ENCODE results near the gene PLXNA2. TPM values are rescaled to one million over a fixed set of nuclear protein-coding genes. Genes with fewer than 3 reads are reported as not detected.

The PLXNA2 gene
- total RNA-seq, 1 donor from 2014 or later, result 37.9 TPM

DNA sequence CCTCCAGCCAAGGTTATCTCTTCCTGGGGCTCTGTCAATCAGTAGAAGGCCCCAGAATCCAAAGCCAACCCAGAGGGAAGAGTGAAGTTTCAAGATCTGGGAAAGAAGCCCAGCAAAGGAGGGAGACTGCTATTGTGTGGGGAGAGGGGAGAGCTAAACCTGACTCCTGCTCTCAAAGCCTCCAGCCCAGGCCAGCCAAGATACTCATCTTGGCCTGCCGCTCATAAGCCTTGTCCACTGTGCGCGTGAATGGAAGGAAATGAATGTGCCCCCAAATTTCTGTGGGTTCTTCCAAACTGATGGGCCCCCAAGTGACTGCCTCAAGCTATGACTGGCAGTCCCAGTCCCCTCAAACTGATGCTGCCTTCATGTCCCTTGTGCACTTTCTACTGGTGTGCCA is 2.0 kb downstream of the PLXNA2 start:
- FAIRE-seq (no peak), DNase-seq (ENCODE audit: low spot score in 2 of 2) (no peak)

DNA sequence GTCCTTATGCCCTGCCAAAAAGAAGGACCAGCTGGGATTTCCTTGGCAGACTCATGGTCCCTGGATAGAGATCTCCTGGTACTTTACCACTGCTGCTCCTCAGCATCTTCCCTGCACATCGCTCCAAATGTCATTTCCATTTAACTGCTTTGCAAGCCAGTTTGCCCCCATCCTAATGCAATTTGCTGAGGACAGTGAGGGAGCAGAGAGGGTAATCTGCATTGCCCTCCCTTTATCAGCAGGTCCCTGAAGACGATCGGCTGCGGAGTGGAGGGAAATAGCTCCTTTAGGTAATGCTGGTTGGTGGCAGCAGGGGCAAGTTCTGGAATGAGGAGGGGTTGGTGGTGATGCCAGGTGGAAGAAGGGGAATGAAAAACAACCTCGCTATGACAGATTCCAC is 2.7 kb downstream of the PLXNA2 start:
- FAIRE-seq, result no peak

DNA sequence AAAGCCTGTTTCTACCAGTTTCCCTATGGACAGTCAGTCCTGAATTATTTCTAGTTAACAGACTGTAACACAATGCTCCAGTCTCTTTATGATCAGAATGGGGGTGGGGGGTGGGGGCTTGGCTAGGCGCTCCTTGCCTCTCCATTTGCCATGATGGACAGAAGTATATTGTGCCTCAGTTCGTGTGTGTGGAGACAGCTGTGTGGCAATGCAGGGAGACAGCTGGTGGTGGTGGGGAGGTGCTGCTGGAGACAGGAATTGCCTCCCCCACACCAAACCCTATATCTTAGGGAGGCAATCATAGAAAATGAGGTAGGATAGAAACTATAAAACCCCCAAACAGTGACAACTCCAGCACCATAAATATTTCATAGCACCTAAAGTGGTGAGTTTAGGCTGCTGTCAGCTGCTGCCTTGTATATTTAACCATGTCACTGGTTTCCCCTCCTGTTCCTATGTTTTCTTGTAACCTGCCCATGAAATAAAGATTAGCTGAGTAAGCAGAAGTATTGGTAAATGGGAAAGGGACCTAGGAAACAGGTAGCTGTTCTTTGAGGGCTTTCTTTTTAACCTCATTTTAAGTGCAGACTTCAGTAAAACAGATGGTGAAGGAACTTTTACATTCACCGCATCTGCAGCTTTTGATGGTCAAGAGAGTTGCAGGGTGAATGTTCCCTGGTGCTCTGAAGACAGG is 3.4 kb downstream of the PLXNA2 start:
- DNase-seq (ENCODE audit: low spot score in 2 of 2) (no peak), FAIRE-seq (no peak)

More for the DNA sequence above, 2.7 kb downstream of the PLXNA2 start:
- DNase-seq (ENCODE audit: low spot score in 2 of 2), result no peak

DNA sequence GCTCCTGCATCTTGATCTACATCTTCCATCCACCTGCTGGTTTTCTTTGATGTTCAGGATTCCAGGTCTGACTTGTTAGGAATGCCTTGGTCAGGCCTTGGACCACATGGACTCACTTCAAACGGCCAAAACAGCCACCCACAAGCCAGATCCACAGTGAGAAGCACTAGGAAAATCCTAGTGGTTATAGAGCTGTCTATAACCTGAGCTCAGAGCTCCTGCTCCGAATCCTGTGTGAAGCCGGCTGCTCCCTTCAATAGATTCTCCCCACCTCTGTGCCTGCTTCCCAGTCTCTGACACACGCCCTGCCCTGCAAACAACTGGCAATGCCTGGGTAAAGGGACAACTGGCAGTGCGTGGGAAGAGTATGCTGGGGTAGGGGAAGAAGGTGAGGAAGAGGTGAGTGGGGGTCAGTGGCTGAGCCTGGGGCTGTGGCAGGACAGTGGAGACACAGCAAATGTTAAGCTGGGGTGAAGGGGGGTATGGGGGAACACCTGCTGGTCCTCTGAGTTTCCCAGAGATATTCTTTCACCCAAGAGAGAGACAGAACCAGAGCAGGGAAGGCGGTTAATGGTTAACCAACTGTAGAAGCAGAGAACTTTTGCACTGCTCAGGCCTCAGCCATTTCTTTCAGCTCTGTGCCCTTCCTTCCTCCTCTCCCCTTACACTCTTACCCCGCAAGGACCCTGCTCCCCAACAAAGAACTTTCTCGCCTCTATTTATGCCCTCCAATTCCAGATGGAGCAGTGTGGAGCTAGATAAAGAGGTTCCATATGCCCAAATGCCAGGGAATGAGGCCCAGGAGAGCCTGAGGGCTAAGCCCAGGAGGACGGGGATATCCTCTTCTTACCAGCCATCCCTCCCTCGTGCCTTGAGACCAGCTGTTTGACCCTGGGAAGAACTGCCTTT is 4.5 kb downstream of the PLXNA2 start:
- DNase-seq (ENCODE audit: low spot score in 2 of 2) (no peak), FAIRE-seq (no peak)

DNA sequence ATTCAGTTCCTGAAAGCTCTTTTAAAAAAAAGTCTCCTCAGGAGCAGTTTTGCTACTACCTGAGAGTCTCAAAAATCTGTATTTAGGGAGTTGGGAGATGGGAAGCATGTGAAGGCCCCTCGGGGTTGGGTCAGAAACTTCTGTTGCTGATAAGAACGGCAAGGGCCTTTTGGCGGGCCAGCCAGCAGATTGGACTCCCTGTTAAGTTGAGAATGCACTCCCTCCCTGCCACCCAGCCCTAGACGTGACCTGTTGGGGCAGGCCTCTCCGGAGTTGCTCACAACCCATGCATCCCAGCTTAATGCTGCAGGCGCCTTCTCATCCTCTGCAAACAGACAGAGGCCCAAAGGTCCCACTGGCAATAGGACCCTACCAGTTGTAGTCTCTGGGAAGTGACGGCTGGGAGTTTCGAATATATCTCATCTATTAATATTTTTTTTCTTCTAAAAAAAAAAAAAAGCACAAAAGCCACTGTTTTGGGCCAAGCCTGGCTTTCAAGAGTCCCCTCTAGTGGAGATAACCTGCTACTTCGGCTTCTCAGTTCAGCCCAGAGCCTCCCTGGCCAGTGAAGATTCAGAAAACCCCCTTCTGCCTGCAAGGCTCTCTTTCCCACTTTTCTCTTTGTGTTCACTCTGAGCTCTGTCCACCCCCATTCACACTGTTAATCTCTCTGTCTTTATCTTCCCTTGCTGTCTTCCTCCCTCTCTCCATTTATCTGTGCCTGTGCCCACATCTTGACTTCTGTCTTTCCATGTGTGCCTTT is 5.3 kb downstream of the PLXNA2 start:
- DNase-seq (ENCODE audit: low spot score in 2 of 2) (no peak), FAIRE-seq (no peak)

DNA sequence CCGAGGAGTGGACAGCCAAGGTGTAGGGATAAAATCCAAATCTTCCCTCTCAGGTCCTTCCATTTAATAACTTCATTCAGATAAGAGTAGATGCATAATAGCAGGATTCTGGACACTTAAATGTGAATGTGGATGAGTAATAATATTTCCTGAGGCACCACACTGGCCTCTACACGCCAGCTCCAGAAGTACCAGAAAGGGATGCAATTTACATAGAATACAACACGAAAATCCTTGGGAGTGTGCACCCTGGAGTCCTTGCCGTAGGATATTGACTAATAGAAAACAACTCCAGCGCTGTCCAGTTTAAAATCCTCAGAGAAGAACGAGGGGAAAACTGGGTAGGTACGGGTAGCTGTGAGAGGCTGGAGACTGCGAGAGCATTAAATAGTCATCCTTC is 6.9 kb downstream of the PLXNA2 start:
- FAIRE-seq (no peak), DNase-seq (ENCODE audit: low spot score in 2 of 2) (no peak)

DNA sequence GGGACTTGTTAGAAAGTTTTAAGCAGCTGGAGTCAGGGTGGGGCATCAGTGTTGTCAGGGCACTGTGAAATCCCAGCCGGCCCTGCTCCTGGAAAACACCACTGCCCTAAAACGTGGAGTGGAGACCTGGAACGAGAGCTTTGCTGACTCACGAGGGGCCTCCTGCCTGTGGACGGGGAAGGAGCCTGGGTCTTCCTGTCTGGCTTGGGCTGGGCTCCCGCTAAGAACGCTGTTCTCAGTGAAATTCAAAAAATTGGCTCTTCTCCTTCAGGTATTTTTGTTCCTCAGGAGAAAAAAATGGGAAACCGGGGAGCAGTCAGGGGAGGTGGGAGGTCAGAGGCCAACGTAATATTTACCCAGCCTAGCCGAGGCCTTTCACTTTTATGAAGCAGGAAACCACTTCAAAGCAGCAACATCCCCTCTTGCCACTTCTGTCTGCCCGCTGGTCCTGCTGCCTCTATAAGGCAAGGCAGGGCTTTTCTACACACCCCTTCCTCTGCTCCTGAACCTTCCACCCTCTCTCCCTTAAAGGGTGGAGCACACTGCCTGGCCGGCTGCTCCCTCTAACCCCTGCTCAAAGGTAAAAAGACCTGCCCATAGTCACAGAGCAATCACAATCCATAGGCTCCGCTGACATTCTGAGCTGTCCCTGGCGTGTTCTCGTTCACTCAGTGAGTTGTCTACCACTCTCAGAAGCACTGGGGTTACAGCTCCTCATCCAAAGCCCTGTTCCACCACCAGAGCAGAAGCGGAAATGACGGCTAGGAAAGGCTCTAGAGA is 8.0 kb downstream of the PLXNA2 start:
- DNase-seq (ENCODE audit: low spot score in 2 of 2) (no peak), FAIRE-seq (no peak)

DNA sequence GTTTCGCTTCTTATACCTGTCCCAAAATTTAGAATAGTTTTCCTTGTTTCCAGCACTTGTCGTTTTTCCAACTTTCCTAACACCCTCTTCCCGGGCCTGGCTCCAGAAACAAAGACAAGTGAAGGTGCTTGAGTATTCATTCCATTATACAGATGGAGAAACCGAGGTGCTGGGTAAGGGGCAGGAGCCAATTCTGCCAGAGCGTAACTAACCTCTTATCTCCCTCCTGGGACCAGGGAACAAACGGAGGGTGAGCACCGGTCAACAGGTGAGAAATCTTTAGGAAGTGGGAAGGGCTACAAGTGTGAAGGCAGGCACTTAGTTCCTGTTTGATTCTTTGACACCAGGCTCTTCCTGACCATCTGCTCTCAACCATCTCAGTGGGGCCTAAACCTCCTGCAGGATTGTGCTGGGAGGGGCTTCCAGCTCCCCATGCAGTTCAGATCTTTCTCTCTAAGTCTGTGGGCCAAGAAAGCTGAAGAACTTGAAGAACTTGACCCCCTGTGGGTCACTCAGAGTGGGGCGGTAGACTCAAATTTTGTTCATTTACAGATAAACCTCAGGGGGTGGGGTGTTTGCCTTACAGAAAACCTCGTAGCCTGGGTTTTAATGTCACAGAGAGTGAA is 8.7 kb downstream of the PLXNA2 start:
- FAIRE-seq (no peak), DNase-seq (ENCODE audit: low spot score in 2 of 2) (no peak)

DNA sequence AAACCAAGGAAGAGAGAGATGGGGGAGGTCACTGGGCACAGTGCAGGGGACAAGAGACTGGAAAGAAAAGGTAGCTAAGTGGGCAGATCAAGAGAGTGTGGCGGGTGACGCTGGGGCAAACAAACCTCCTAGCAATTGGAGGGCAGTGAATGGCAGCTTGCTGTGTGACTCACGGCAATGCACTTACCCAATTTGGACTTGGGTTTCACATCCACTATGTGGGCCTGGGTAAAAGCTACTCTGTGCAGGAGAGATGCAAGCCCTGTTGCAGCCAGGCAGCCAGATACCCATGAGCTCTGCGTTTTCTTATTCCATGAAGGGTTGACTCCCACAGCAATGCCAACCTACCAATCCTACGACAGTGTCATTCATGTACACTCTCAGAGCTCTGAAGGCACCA is 9.5 kb downstream of the PLXNA2 start:
- FAIRE-seq, result no peak
- no peak for DNase-seq (ENCODE audit: low spot score in 2 of 2)

DNA sequence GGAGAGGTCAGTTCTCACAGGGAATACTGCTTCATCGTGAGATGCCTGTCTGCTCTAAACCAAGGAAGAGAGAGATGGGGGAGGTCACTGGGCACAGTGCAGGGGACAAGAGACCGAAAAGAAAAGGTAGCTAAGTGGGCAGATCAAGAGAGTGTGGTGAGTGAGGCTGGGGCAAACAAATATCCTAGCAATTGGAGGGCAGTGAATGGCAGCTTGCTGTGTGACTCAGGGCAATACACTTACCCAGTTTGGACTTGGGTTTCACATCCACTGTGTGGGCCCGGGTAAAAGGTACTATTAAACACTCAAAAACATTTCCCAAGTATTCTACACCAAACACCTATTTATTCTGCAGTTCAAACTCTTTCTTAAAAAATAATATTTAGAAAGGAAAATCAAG is 10.2 kb downstream of the PLXNA2 start:
- FAIRE-seq (no peak), DNase-seq (ENCODE audit: low spot score in 2 of 2) (no peak)

DNA sequence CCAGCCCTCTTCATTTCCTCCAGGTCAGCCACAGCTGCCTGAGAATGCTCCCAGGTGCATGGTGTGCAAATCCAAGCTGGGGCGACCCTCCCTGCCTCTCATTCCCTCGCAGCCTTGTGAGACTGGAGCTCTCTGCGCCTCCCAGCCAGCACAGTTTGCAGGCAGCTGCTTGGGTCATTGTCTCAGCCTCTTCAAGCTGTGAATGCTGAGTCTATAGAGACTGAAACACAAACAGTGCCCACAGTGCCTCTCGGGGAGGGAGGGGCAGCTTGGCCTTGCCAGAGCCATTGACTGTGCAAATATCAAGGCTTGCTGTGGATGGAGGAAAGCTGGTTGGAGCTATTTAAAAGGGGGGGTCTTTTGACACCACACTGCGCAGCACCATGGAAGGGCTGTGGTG is 10.6 kb downstream of the PLXNA2 start:
- FAIRE-seq (no peak), DNase-seq (ENCODE audit: low spot score in 2 of 2) (peak in 1 of 2 donors; percentile 55)

DNA sequence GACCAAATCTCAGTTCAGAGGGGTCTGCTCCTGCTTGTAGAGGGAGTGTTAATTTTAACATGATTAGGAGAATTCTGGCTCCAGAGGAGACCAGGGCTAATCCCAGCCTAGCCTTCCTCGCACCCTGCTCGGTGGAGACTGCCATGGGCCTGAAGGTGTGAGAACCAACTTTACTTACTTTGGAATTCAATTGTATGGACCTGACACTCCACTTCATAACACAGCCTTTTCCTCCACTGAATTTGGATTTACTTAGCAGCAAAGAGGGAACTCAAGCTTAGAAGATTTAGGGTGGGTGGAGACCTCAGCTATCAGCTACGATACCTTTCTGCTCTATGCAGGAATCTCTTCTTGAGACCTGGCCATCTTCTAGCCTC is 11.5 kb downstream of the PLXNA2 start:
- FAIRE-seq (no peak), DNase-seq (ENCODE audit: low spot score in 2 of 2) (no peak)

DNA sequence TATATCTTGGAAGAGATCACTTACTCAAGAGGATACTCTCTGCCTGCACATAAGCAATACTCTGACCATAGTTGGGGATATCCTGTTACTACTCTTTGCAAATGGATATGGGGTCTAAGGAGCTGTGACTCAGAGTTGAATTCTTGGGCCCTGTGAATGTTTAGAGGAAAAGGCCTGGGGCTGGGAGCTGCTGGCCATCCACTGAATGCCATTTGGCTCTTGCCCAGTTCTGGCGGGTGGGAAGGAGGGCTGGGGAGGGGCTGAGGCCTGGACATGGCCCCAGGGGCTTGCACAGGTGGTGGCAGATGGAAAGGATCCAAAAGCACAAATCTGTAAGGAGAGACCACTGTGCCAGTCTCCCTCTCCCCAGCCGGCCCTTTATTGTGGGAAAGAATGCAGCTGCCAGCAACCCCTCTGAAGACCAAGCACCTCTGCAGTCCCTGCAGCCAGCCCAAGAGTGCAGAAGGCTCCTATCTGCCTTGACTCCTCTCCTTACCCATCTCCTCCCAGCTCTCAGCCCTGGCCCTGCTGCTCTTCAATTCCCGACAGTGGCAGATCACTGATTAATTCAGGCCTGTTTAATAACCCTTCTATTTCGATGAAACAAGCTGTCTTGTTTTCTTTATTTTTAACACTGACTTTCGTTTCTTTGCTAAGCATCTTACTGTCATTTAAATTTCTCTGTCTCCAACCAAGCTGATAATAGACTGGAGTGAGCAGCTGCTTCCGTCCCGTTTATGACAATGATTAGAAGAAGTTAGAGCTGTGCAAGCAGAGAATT is 12.1 kb downstream of the PLXNA2 start:
- no peak for FAIRE-seq
- DNase-seq (ENCODE audit: low spot score in 2 of 2), result no peak

DNA sequence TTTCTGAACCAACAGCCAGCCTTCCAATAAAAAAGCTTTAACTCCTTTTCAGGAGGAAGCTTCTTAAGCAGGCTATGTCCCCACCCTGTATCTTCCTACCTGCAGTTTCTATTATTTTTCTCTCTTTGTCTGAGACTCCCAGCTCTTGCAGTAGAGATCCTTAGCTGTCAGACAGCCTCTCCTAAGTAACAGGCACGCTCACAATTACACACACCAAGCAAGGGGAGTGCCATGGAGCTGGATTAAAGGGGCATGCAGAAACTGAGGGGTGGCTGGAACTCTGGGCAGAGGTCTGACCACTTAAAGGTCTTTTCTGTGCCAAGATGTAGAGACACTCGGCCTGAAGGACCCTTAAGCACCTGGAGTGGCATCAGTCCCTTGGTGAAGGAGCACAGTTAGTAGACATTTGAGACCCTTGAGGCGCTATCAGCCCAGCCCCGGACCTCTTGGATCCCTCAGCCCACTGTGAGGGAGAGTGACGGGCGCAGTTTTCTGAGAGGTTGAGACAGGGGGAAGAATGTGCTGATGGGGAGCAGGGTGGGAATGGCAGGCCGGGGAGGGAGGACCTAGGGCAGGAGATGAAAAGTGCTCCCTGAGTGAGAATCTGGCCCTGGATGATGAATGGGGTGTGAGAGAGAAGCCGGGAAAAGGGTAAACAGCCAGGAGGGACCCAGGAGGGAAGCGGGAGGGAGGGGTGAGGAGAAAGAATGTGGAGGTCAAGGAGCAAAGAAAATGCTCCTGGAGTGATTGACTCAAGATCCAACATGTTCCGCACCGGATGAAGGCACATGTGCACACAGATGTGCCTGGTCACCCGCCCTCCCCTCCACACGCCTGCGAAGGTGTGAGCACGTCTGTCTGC is 13.3 kb downstream of the PLXNA2 start:
- no peak for FAIRE-seq
- no peak for DNase-seq (ENCODE audit: low spot score in 2 of 2)

DNA sequence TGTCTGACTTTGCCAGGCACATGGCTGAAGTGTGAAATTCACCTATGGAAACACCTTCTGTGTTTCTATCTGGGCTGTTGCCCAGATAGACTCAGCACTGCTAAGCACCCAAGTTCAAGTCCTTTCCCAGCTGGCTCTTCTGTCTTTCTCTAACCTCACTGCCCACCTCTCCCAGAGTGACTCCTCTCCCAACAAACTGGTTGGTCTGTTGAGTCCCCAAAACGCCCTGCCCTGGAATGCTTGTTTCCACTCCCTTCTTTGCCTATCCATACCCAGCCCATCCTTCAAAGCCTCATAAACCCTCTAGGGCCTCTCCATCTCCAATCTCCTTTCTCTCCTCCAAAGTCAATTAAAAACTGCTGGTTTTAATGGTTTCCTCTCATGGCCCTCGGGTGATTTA is 15.6 kb downstream of the PLXNA2 start:
- no peak for DNase-seq (ENCODE audit: low spot score in 2 of 2)
- no peak for FAIRE-seq

DNA sequence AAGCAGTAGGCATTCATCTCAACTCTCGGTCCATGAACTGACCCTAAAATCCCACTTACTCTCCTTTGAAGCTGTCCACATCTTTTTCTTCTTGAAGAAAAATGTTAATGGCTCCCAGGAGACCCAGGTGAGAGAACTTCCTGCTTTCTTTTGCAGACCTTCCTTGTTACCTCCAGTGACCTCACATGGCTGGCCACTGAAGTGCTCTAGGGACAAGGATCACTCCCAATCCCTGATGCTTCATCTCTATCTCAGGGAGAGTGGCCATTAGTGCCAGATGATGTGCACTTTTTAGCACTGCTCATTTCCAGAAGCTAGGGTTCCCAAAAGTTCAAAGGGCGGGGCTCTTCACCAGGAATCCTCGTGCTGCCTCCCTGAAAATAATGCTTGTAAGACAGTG is 16.2 kb downstream of the PLXNA2 start:
- no peak for FAIRE-seq

DNA sequence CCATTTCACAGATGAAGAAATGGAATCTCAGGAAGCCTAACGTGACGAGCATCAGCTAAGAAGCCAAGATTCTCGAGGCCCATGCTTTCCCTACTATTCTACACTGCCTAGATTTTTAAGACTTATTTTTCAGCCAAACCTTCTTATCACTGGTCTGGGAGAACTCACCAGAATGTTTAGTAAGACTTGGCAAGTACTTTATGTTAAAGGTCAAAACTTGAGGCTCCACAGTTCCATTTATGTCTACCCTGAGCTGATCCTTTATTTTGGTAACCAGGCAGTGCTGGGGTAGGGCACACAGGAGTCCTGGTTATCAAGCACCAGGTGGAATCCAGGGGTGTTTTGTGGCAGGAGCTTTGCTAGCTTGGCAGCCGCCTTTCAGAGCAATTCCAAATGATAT is 16.8 kb downstream of the PLXNA2 start:
- no peak for DNase-seq (ENCODE audit: low spot score in 2 of 2)
- no peak for FAIRE-seq

More for the DNA sequence above, 16.2 kb downstream of the PLXNA2 start:
- DNase-seq (ENCODE audit: low spot score in 2 of 2), result no peak

Data from frontal cortex (tissue), 4 donors.